ENCODE results near the gene PSMG1. TPM values are rescaled to one million over a fixed set of nuclear protein-coding genes. Genes with fewer than 3 reads are reported as not detected.

PSMG1 gene
- total and polyA plus RNA-seq, 7 donors, result 12.7 to 67.9 (median 28.8) TPM

GRCh38 chr21:39182484-39183271 lies 573 bp downstream of the PSMG1 start:
- intact Hi-C loops (cut with DNase I), result loop anchor here (2.0 to 10.0 kb wide), 4 partner anchors 130 to 1618 kb away; partner anchors contain the start of genes BRWD1, ETS2 and LCA5L
- TF ChIP-seq CTCF (IDR thresholded peaks at IDR 0.05), result no peak
- TF ChIP-seq EP300 (IDR thresholded peaks at IDR 0.05), result no peak
- no peak for TF ChIP-seq POLR2A (IDR thresholded peaks at IDR 0.05)
- TF ChIP-seq POLR2AphosphoS5 (IDR thresholded peaks at IDR 0.05), result no peak

GRCh38 chr21:39182016-39182415 lies 1.2 kb downstream of the PSMG1 start:
- Histone ChIP-seq H3K27ac (peak overlapping the region in 1 of 4 donors; percentile 92), H3K36me3 (peaks cover 0 to 5% (median 0%) of the 10 kb centered on the region in 4 donors), H3K4me3 (peak overlapping the region; percentile 72 to 90 (median 82)), H3K4me1 (peaks cover 7 to 35% (median 14%) of the 10 kb centered on the region in 4 donors), H3K9me3 (no peaks in the 10 kb centered on the region), H3K27me3 (no peaks in the 10 kb centered on the region)
- 10 to 53% methylated on average over 8 of the region's 8 CpGs for WGBS, 2 donors
- no peak for DNase-seq
- intact Hi-C loops (cut with DNase I), result loop anchor here (2.0 to 10.0 kb wide), 4 partner anchors 130 to 1617 kb away; partner anchors contain the start of genes BRWD1, ETS2 and LCA5L
- no peak for TF ChIP-seq POLR2AphosphoS5 (IDR thresholded peaks at IDR 0.05)
- TF ChIP-seq CTCF (IDR thresholded peaks at IDR 0.05), result no peak
- no peak for TF ChIP-seq EP300 (IDR thresholded peaks at IDR 0.05)
- TF ChIP-seq POLR2A (IDR thresholded peaks at IDR 0.05), result no peak

More at GRCh38 chr21:39182484-39183271, 573 bp downstream of the PSMG1 start:
- H3K4me1 ChIP-seq, result peaks cover 7 to 40% (median 18%) of the 10 kb centered on the region in 4 donors
- H3K4me3 ChIP-seq, result peak overlapping the region; percentile 72 to 90 (median 82)
- H3K36me3 ChIP-seq, result no peaks in the 10 kb centered on the region
- 0 to 2% methylated on average over 51 of the region's 51 CpGs for WGBS, 2 donors
- peak overlapping the region; percentile 87 to 92 (median 90) for H3K27ac ChIP-seq
- no peaks in the 10 kb centered on the region for H3K27me3 ChIP-seq
- H3K9me3 ChIP-seq, result no peaks in the 10 kb centered on the region
- peak; percentile 73 for DNase-seq

- intact Hi-C loops (cut with DNase I), result loop anchor here (2.0 to 10.0 kb wide), 3 partner anchors 131 to 1617 kb away; partner anchors contain the start of gene BRWD1
- DNase-seq, result no peak
- Histone ChIP-seq H3K36me3 (peaks cover 0 to 6% (median 0%) of the 10 kb centered on the region in 4 donors), H3K27ac (no peak overlapping the region), H3K9me3 (no peaks in the 10 kb centered on the region), H3K27me3 (no peaks in the 10 kb centered on the region), H3K4me1 (peaks cover 7 to 28% (median 11%) of the 10 kb centered on the region in 4 donors), H3K4me3 (no peak overlapping the region)
- no peak for TF ChIP-seq EP300 (IDR thresholded peaks at IDR 0.05)
- no peak for TF ChIP-seq POLR2AphosphoS5 (IDR thresholded peaks at IDR 0.05)
- no peak for TF ChIP-seq POLR2A (IDR thresholded peaks at IDR 0.05)
- TF ChIP-seq CTCF (IDR thresholded peaks at IDR 0.05), result no peak
- 65 to 83% methylated on average over 4 of the region's 4 CpGs for WGBS, 2 donors
These were observed 1.9 kb downstream of the PSMG1 start for GRCh38 chr21:39181205-39181818.

GRCh38 chr21:39180429-39181019 lies 2.7 kb downstream of the PSMG1 start:
- Histone ChIP-seq H3K4me3 (no peak overlapping the region), H3K9me3 (no peaks in the 10 kb centered on the region), H3K36me3 (peaks cover 0 to 6% (median 0%) of the 10 kb centered on the region in 4 donors), H3K27me3 (no peaks in the 10 kb centered on the region), H3K27ac (no peak overlapping the region), H3K4me1 (peaks cover 7 to 25% (median 11%) of the 10 kb centered on the region in 4 donors)
- TF ChIP-seq POLR2AphosphoS5 (IDR thresholded peaks at IDR 0.05), result no peak
- TF ChIP-seq CTCF (IDR thresholded peaks at IDR 0.05), result no peak
- no peak for TF ChIP-seq POLR2A (IDR thresholded peaks at IDR 0.05)
- no peak for TF ChIP-seq EP300 (IDR thresholded peaks at IDR 0.05)
- intact Hi-C loops (cut with DNase I), result loop anchor here (2.0 to 10.0 kb wide), 3 partner anchors 132 to 1616 kb away; partner anchors contain the start of gene BRWD1
- WGBS, 2 donors, result 90 to 93% methylated on average over 2 of the region's 2 CpGs
- no peak for DNase-seq
